ENCODE results near the gene HHIPL1. TPM values are rescaled to one million over a fixed set of nuclear protein-coding genes. Genes with fewer than 3 reads are reported as not detected.

HHIPL1 gene
- total and polyA plus RNA-seq, 10 donors: 0.43 to 4.2 (median 2.7) TPM

GRCh38 chr14:99624024-99624423 is 20.9 kb upstream of the HHIPL1 start:
- peaks cover 0 to 21% (median 13%) of the 10 kb centered on the region in 6 donors for H3K4me1 ChIP-seq
- no peak for DNase-seq
- H3K27ac ChIP-seq: no peak overlapping the region
- TF ChIP-seq POLR2A (IDR thresholded peaks at IDR 0.05) (no peak), POLR2AphosphoS5 (IDR thresholded peaks at IDR 0.05) (no peak), CTCF (IDR thresholded peaks at IDR 0.05 in 8 of 11, conservative IDR thresholded peaks at IDR 0.05 in 3 of 11) (no peak)
- no peak overlapping the region for H3K4me3 ChIP-seq
- H3K9me3 ChIP-seq: no peaks in the 10 kb centered on the region
- intact Hi-C loops (cut with DNase I; ENCODE audit: low total_unique reads): no loop called here
- 82 to 94% (median 85%) methylated on average over 5 to 6 of the region's 6 CpGs for WGBS, 5 donors
- H3K27me3 ChIP-seq (replicated peaks in 1 of 7): peaks cover 0 to 56% (median 0%) of the 10 kb centered on the region in 7 donors
- no peaks in the 10 kb centered on the region for H3K36me3 ChIP-seq

- DNase-seq: no peak
- Histone ChIP-seq H3K27me3 (replicated peaks in 1 of 7) (peaks cover 0 to 50% (median 0%) of the 10 kb centered on the region in 7 donors), H3K36me3 (no peaks in the 10 kb centered on the region), H3K4me1 (peaks cover 0 to 16% (median 10%) of the 10 kb centered on the region in 6 donors), H3K9me3 (no peaks in the 10 kb centered on the region), H3K4me3 (no peak overlapping the region), H3K27ac (no peak overlapping the region)
- TF ChIP-seq CTCF (IDR thresholded peaks at IDR 0.05 in 8 of 11, conservative IDR thresholded peaks at IDR 0.05 in 3 of 11) (no peak), POLR2AphosphoS5 (IDR thresholded peaks at IDR 0.05) (no peak), POLR2A (IDR thresholded peaks at IDR 0.05) (no peak)
- whole genome bisulfite sequencing, 5 donors: 84 to 91% (median 85%) methylated on average over 8 to 13 of the region's 13 CpGs
- intact Hi-C loops (cut with DNase I; ENCODE audit: low total_unique reads): no loop called here
These were observed 20.0 kb upstream of the HHIPL1 start for GRCh38 chr14:99624971-99625370.

- WGBS, 5 donors: 80 to 96% (median 82%) methylated on average over 3 of the region's 3 CpGs
- intact Hi-C loops (cut with DNase I; ENCODE audit: low total_unique reads): no loop called here
- peaks cover 0 to 45% (median 0%) of the 10 kb centered on the region in 7 donors for H3K27me3 ChIP-seq (replicated peaks in 1 of 7)
These were observed 19.5 kb upstream of the HHIPL1 start for GRCh38 chr14:99625476-99625875.

More at GRCh38 chr14:99625476-99625875, 19.5 kb upstream of the HHIPL1 start:
- Histone ChIP-seq H3K36me3 (no peaks in the 10 kb centered on the region), H3K27ac (no peak overlapping the region), H3K4me1 (peaks cover 0 to 11% (median 7%) of the 10 kb centered on the region in 6 donors), H3K4me3 (no peak overlapping the region), H3K9me3 (no peaks in the 10 kb centered on the region)
- no peak for DNase-seq
- no peak for TF ChIP-seq POLR2A (IDR thresholded peaks at IDR 0.05)
- no peak for TF ChIP-seq POLR2AphosphoS5 (IDR thresholded peaks at IDR 0.05)
- TF ChIP-seq CTCF (IDR thresholded peaks at IDR 0.05 in 8 of 11, conservative IDR thresholded peaks at IDR 0.05 in 3 of 11): no peak

Measured in spleen (tissue), 11 donors.